Uterus (tissue), 2 donors: ENCODE measurements around the gene CCDC78.

ENCODE experiments used
- POLR2A ChIP-seq, 2 donors: fragments of 450-650 bp; IDR thresholded peaks; one replicate each; pipeline ENCODE4 v1.6.1; 2016; ENCODE audit warnings: antibody characterized with exemption in 2 of 2, mild to moderate bottlenecking in 1 of 2, moderate library complexity in 1 of 2
- TF ChIP-seq, protein P1 (sequence below), 4 experiments: fragments of 200-600 bp in 2 of 4; fragments of 450-650 bp in 2 of 4; sonication (generic) in 2 of 4; IDR thresholded peaks; one replicate each; pipeline ENCODE4 v1.5.1; 2016 to 2019; ENCODE audit warnings: antibody characterized with exemption in 4 of 4, mild to moderate bottlenecking in 2 of 4, moderate library complexity in 1 of 4

DNA sequence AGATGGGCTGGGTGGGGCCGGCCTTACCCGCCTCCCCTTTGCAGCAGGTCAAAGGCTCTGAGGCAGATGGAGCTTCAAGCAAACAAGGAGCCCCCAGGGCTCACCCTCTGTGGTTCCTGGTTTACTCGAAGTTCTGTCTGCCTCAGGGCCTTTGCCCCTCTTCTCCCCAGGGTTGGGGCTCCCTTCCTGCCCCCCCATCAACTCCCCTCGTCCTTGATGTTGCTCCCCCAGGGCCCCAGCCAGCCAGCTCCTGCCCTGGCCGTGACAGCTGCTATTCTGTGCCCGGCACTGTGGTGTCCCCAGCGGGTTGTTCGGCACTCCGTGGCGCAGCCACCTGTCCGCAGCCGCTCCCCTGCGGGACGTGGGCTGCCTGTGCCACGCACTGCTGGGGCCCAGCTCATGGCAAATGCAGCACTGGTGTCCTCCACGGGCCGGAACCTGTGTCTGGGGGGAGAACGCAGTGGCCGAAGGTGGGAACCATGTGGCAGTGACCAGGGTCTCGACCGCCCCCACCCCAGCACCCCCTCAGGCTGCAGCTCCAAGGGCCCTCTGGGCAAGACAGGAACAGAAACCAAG, 15.7 kb downstream of the CCDC78 start:
- TF ChIP-seq, protein P1, sequence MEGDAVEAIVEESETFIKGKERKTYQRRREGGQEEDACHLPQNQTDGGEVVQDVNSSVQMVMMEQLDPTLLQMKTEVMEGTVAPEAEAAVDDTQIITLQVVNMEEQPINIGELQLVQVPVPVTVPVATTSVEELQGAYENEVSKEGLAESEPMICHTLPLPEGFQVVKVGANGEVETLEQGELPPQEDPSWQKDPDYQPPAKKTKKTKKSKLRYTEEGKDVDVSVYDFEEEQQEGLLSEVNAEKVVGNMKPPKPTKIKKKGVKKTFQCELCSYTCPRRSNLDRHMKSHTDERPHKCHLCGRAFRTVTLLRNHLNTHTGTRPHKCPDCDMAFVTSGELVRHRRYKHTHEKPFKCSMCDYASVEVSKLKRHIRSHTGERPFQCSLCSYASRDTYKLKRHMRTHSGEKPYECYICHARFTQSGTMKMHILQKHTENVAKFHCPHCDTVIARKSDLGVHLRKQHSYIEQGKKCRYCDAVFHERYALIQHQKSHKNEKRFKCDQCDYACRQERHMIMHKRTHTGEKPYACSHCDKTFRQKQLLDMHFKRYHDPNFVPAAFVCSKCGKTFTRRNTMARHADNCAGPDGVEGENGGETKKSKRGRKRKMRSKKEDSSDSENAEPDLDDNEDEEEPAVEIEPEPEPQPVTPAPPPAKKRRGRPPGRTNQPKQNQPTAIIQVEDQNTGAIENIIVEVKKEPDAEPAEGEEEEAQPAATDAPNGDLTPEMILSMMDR (IDR thresholded peaks at IDR 0.05): no peak
- no peak for TF ChIP-seq POLR2A (IDR thresholded peaks at IDR 0.05)
